ENCODE measurements around the gene MKRN2OS.

The MKRN2OS gene

GRCh38 chr3:12509466-12509865 is 35.8 kb downstream of the MKRN2OS start:
- DNase-seq (ENCODE audit: low spot score), result no peak
- in situ Hi-C loops (cut with MboI; ENCODE audit: low pct_unique_long_range_greater_than_20kb, low sequenced_read_pairs, unreplicated experiment), result no loop called here
- TF ChIP-seq CTCF (IDR thresholded peaks at IDR 0.05; ENCODE audit: extremely low read depth, insufficient read depth, missing control alignments), result no peak

- no peak for DNase-seq (ENCODE audit: low spot score)
- no peak for TF ChIP-seq CTCF (IDR thresholded peaks at IDR 0.05; ENCODE audit: extremely low read depth, insufficient read depth, missing control alignments)
- in situ Hi-C loops (cut with MboI; ENCODE audit: low pct_unique_long_range_greater_than_20kb, low sequenced_read_pairs, unreplicated experiment), result no loop called here
Observed at GRCh38 chr3:12508291-12508700, 37.0 kb downstream of the MKRN2OS start.

GRCh38 chr3:12507591-12508281 is 37.6 kb downstream of the MKRN2OS start:
- TF ChIP-seq CTCF (IDR thresholded peaks at IDR 0.05; ENCODE audit: extremely low read depth, insufficient read depth, missing control alignments), result no peak
- in situ Hi-C loops (cut with MboI; ENCODE audit: low pct_unique_long_range_greater_than_20kb, low sequenced_read_pairs, unreplicated experiment), result no loop called here
- no peak for DNase-seq (ENCODE audit: low spot score)

GRCh38 chr3:12506201-12506709 is 39.0 kb downstream of the MKRN2OS start:
- in situ Hi-C loops (cut with MboI; ENCODE audit: low pct_unique_long_range_greater_than_20kb, low sequenced_read_pairs, unreplicated experiment), result no loop called here
- TF ChIP-seq CTCF (IDR thresholded peaks at IDR 0.05; ENCODE audit: extremely low read depth, insufficient read depth, missing control alignments), result no peak
- no peak for DNase-seq (ENCODE audit: low spot score)

GRCh38 chr3:12503126-12503957 is 42.0 kb downstream of the MKRN2OS start:
- in situ Hi-C loops (cut with MboI; ENCODE audit: low pct_unique_long_range_greater_than_20kb, low sequenced_read_pairs, unreplicated experiment), result no loop called here
- no peak for DNase-seq (ENCODE audit: low spot score)
- no peak for TF ChIP-seq CTCF (IDR thresholded peaks at IDR 0.05; ENCODE audit: extremely low read depth, insufficient read depth, missing control alignments)

- no peak for DNase-seq (ENCODE audit: low spot score)
- in situ Hi-C loops (cut with MboI; ENCODE audit: low pct_unique_long_range_greater_than_20kb, low sequenced_read_pairs, unreplicated experiment), result no loop called here
- TF ChIP-seq CTCF (IDR thresholded peaks at IDR 0.05; ENCODE audit: extremely low read depth, insufficient read depth, missing control alignments), result no peak
Observed at GRCh38 chr3:12501360-12502020, 43.8 kb downstream of the MKRN2OS start.
